GM12873 (cell line): ENCODE measurements around the gene SYNDIG1.

Experiments
- CTCF ChIP-seq: IDR thresholded peaks from 2 replicates; pipeline ENCODE4 v1.5.1; 2012; ENCODE audit warnings: low read depth, mild to moderate bottlenecking, moderate library complexity, low read length, control low read depth; ENCODE audit not compliant: insufficient read depth; ENCODE audit errors: missing control alignments

Gene SYNDIG1

GRCh38 chr20:24501764-24502556, 32.5 kb downstream of the SYNDIG1 start:
- no peak for TF ChIP-seq CTCF

GRCh38 chr20:24502661-24503060, 33.2 kb downstream of the SYNDIG1 start:
- TF ChIP-seq CTCF: no peak

- TF ChIP-seq CTCF: no peak
These were observed 34.0 kb downstream of the SYNDIG1 start for GRCh38 chr20:24503352-24503931.

GRCh38 chr20:24504331-24505285, 35.2 kb downstream of the SYNDIG1 start:
- no peak for TF ChIP-seq CTCF

- no peak for TF ChIP-seq CTCF
These were observed 36.7 kb downstream of the SYNDIG1 start for GRCh38 chr20:24506146-24506545.

- TF ChIP-seq CTCF: no peak
These were observed 37.3 kb downstream of the SYNDIG1 start for GRCh38 chr20:24506696-24507095.
